DND-41 (cell line): ENCODE results near the gene FKBP3.

Experiments used
- EZH2 ChIP-seq: IDR thresholded peaks from 3 replicates; pipeline ENCODE4 v1.6.1; 2012; ENCODE audit warnings: borderline replicate concordance, low read depth, mild to moderate bottlenecking, moderate library complexity, low read length, inconsistent platforms; ENCODE audit not compliant: severe bottlenecking
- TF ChIP-seq, protein P1 (sequence below): IDR thresholded peaks from 2 replicates; pipeline ENCODE4 v1.5.1; 2012; ENCODE audit warnings: borderline replicate concordance, low read length, moderate library complexity, mild to moderate bottlenecking; ENCODE audit not compliant: poor library complexity, severe bottlenecking; ENCODE audit errors: extremely low read depth

DNA sequence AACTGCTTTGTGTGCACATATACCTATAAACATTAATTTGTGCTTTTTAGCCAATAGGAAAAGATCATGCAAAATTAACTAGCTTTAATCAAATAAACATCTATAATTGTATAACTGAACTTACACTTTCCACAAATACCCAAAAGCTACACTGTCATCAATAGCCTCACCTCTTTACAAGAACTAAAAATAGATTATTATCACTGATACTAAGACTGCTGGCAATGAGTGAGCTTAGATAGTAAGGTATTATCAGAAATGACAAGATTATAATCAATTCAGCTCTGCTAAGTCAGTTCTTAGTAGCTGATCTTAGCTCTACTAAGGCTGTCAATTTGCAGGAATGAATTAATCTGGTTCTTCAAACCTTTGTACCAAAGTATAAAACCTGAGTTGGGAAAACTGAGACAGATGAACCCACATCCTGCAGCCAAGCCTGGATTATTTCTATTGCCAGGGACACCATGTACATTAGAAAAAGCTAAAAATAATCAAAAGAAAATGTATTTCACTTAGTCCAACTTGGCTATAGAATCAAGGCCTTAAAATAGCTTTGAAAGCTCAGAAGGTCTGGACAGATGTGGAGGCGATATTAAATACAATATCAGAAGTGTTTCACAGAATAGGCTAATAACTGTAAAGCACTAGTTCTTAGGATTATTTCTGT is 5.2 kb downstream of the FKBP3 start:
- TF ChIP-seq, protein P1, sequence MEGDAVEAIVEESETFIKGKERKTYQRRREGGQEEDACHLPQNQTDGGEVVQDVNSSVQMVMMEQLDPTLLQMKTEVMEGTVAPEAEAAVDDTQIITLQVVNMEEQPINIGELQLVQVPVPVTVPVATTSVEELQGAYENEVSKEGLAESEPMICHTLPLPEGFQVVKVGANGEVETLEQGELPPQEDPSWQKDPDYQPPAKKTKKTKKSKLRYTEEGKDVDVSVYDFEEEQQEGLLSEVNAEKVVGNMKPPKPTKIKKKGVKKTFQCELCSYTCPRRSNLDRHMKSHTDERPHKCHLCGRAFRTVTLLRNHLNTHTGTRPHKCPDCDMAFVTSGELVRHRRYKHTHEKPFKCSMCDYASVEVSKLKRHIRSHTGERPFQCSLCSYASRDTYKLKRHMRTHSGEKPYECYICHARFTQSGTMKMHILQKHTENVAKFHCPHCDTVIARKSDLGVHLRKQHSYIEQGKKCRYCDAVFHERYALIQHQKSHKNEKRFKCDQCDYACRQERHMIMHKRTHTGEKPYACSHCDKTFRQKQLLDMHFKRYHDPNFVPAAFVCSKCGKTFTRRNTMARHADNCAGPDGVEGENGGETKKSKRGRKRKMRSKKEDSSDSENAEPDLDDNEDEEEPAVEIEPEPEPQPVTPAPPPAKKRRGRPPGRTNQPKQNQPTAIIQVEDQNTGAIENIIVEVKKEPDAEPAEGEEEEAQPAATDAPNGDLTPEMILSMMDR = no peak
- no peak for TF ChIP-seq EZH2
